ENCODE measurements around the gene TMSB4X. TPM values are rescaled to one million over a fixed set of nuclear protein-coding genes. Genes with fewer than 3 reads are reported as not detected.
"Not testable (repeated sequence)": the region's sequence is repeated elsewhere in the genome, so short reads cannot be mapped to it uniquely, and the experiment has no call there.

Gene TMSB4X
- polyA plus RNA-seq, 1 donor (not counting 4 experiments of a cell fraction or from before 2014, with no cell fraction given), result 2,500 TPM

- no peak for FAIRE-seq
- TF ChIP-seq EZH2 (IDR thresholded peaks at IDR 0.05; ENCODE audit: low read length), result no peak
- TF ChIP-seq CTCF (optimal IDR thresholded peaks at IDR 0.05 in 1 of 3, IDR thresholded peaks at IDR 0.05 in 1 of 3, conservative IDR thresholded peaks at IDR 0.05 in 1 of 3; ENCODE audit: extremely low read depth in 1 of 3, insufficient read depth in 2 of 3, low read length in 3 of 3), result no peak
- Histone ChIP-seq H3K79me2 (ENCODE audit: control insufficient read depth, insufficient read depth, low read length) (peaks cover 12% of the 10 kb centered on the region), H3K4me1 (ENCODE audit: control insufficient read depth, extremely low read depth, insufficient read depth, low read length) (peaks cover 12% of the 10 kb centered on the region), H3K9me3 (ENCODE audit: control insufficient read depth, low read depth, low read length) (peaks cover 2% of the 10 kb centered on the region), H3K4me3 (ENCODE audit: control insufficient read depth in 2 of 3, extremely low read depth in 1 of 3, insufficient read depth in 2 of 3, low read depth in 1 of 3, low read length in 3 of 3) (no peak overlapping the region), H3K27me3 (ENCODE audit: control insufficient read depth, extremely low read depth, insufficient read depth, low read length) (no peaks in the 10 kb centered on the region), H3K9ac (ENCODE audit: control insufficient read depth, extremely low read depth, insufficient read depth, low read length) (no peak overlapping the region), H2AFZ (ENCODE audit: control insufficient read depth, low read length) (no peak overlapping the region), H3K36me3 (ENCODE audit: control insufficient read depth in 2 of 2, extremely low read depth in 1 of 2, insufficient read depth in 2 of 2, low read length in 2 of 2) (no peaks in the 10 kb centered on the region), H4K20me1 (ENCODE audit: control insufficient read depth, extremely low read depth, insufficient read depth, low read length) (no peaks in the 10 kb centered on the region), H3K27ac (ENCODE audit: control insufficient read depth, insufficient read depth, low read length) (no peak overlapping the region), H3K4me2 (ENCODE audit: control insufficient read depth, extremely low read depth, insufficient read depth, low read depth, low read length) (no peak overlapping the region), H3K9me1 (ENCODE audit: control insufficient read depth, extremely low read depth, insufficient read depth, low read length) (no peaks in the 10 kb centered on the region)
- dilution Hi-C loops (cut with MboI; ENCODE audit: extremely low pct_ligation_motif_present, low sequenced_read_pairs), result no loop called here
- DNase-seq (ENCODE audit: low read depth, low spot score), result no peak
Observed at GRCh38 chrX:12979026-12979607, 4.2 kb downstream of the TMSB4X start.

GRCh38 chrX:12979616-12980015 is 4.7 kb downstream of the TMSB4X start:
- Histone ChIP-seq H2AFZ (ENCODE audit: control insufficient read depth, low read length) (no peak overlapping the region), H3K27ac (ENCODE audit: control insufficient read depth, insufficient read depth, low read length) (no peak overlapping the region), H3K9me1 (ENCODE audit: control insufficient read depth, extremely low read depth, insufficient read depth, low read length) (no peaks in the 10 kb centered on the region), H4K20me1 (ENCODE audit: control insufficient read depth, extremely low read depth, insufficient read depth, low read length) (no peaks in the 10 kb centered on the region), H3K4me3 (ENCODE audit: control insufficient read depth in 2 of 3, extremely low read depth in 1 of 3, insufficient read depth in 2 of 3, low read depth in 1 of 3, low read length in 3 of 3) (no peak overlapping the region), H3K4me1 (ENCODE audit: control insufficient read depth, extremely low read depth, insufficient read depth, low read length) (peaks cover 12% of the 10 kb centered on the region), H3K9ac (ENCODE audit: control insufficient read depth, extremely low read depth, insufficient read depth, low read length) (no peak overlapping the region), H3K79me2 (ENCODE audit: control insufficient read depth, insufficient read depth, low read length) (peaks cover 12% of the 10 kb centered on the region), H3K27me3 (ENCODE audit: control insufficient read depth, extremely low read depth, insufficient read depth, low read length) (no peaks in the 10 kb centered on the region), H3K9me3 (ENCODE audit: control insufficient read depth, low read depth, low read length) (peaks cover 2% of the 10 kb centered on the region), H3K36me3 (ENCODE audit: control insufficient read depth in 2 of 2, extremely low read depth in 1 of 2, insufficient read depth in 2 of 2, low read length in 2 of 2) (no peaks in the 10 kb centered on the region), H3K4me2 (ENCODE audit: control insufficient read depth, extremely low read depth, insufficient read depth, low read depth, low read length) (no peak overlapping the region)
- no peak for DNase-seq (ENCODE audit: low read depth, low spot score)
- FAIRE-seq, result no peak
- no peak for TF ChIP-seq EZH2 (IDR thresholded peaks at IDR 0.05; ENCODE audit: low read length)
- no peak for TF ChIP-seq CTCF (optimal IDR thresholded peaks at IDR 0.05 in 1 of 3, IDR thresholded peaks at IDR 0.05 in 1 of 3, conservative IDR thresholded peaks at IDR 0.05 in 1 of 3; ENCODE audit: extremely low read depth in 1 of 3, insufficient read depth in 2 of 3, low read length in 3 of 3)
- dilution Hi-C loops (cut with MboI; ENCODE audit: extremely low pct_ligation_motif_present, low sequenced_read_pairs), result no loop called here

- H2AFZ ChIP-seq (ENCODE audit: control insufficient read depth, low read length); FAIRE-seq; H3K9ac ChIP-seq (ENCODE audit: control insufficient read depth, extremely low read depth, insufficient read depth, low read length); H3K27me3 ChIP-seq (ENCODE audit: control insufficient read depth, extremely low read depth, insufficient read depth, low read length); H3K4me2 ChIP-seq (ENCODE audit: control insufficient read depth, extremely low read depth, insufficient read depth, low read depth, low read length); H3K36me3 ChIP-seq (ENCODE audit: control insufficient read depth in 2 of 2, extremely low read depth in 1 of 2, insufficient read depth in 2 of 2, low read length in 2 of 2); H4K20me1 ChIP-seq (ENCODE audit: control insufficient read depth, extremely low read depth, insufficient read depth, low read length); H3K27ac ChIP-seq (ENCODE audit: control insufficient read depth, insufficient read depth, low read length); dilution Hi-C loops (cut with MboI; ENCODE audit: extremely low pct_ligation_motif_present, low sequenced_read_pairs); H3K4me3 ChIP-seq (ENCODE audit: control insufficient read depth in 2 of 3, extremely low read depth in 1 of 3, insufficient read depth in 2 of 3, low read depth in 1 of 3, low read length in 3 of 3); DNase-seq (ENCODE audit: low read depth, low spot score); H3K9me1 ChIP-seq (ENCODE audit: control insufficient read depth, extremely low read depth, insufficient read depth, low read length); H3K9me3 ChIP-seq (ENCODE audit: control insufficient read depth, low read depth, low read length): not testable (repeated sequence)
- Histone ChIP-seq H3K4me1 (ENCODE audit: control insufficient read depth, extremely low read depth, insufficient read depth, low read length) (peaks cover 15% of the 10 kb centered on the region), H3K79me2 (ENCODE audit: control insufficient read depth, insufficient read depth, low read length) (peaks cover 11% of the 10 kb centered on the region)
Observed at GRCh38 chrX:12980039-12980438, 5.1 kb downstream of the TMSB4X start.
